ENCODE measurements around the gene NOXO1.
"Not testable (repeated sequence)": the region's sequence is repeated elsewhere in the genome, so short reads cannot be mapped to it uniquely, and the experiment has no call there.

Gene NOXO1

GRCh38 chr16:1960665-1961630, 20.3 kb downstream of the NOXO1 start:
- H3K4me1 Mint-ChIP-seq: peaks cover 39% of the 10 kb centered on the region
- H3K9me3 Mint-ChIP-seq: no peaks in the 10 kb centered on the region
- H3K36me3 Mint-ChIP-seq: peaks cover 9% of the 10 kb centered on the region
- H3K4me3 Mint-ChIP-seq: peak overlapping the region; percentile 96
- ATAC-seq (ENCODE audit: low read depth) (no peak), DNase-seq (ENCODE audit: low spot score in 2 of 2) (peak; percentile 28 to 35)
- H3K27me3 Mint-ChIP-seq: no peaks in the 10 kb centered on the region
- peak overlapping the region; percentile 92 for H3K27ac Mint-ChIP-seq

- DNase-seq (ENCODE audit: low spot score in 2 of 2) (peak; percentile 93 to 97), ATAC-seq (ENCODE audit: low read depth) (peak; percentile 91)
- peaks cover 35% of the 10 kb centered on the region for H3K4me1 Mint-ChIP-seq
- H3K27me3 Mint-ChIP-seq: no peaks in the 10 kb centered on the region
- peak within 1 kb of the TSS; percentile 92 for H3K27ac Mint-ChIP-seq
- peak within 1 kb of the TSS; percentile 96 for H3K4me3 Mint-ChIP-seq
- peaks cover 9% of the 10 kb centered on the region for H3K36me3 Mint-ChIP-seq
- H3K9me3 Mint-ChIP-seq: no peaks in the 10 kb centered on the region
Measured at GRCh38 chr16:1959269-1960039, 21.8 kb downstream of the NOXO1 start, which contains the start of gene NDUFB10. Gene NDUFB10 (plus strand): TSS chr16:1959538. CDS start chr16:1959625, 87 bp downstream.

- peaks cover 31% of the 10 kb centered on the region for H3K4me1 Mint-ChIP-seq
- no peaks in the 10 kb centered on the region for H3K9me3 Mint-ChIP-seq
- DNase-seq (ENCODE audit: low spot score in 2 of 2) (peak in 1 of 2 donors; percentile 34), ATAC-seq (ENCODE audit: low read depth) (no peak)
- H3K27me3 Mint-ChIP-seq: no peaks in the 10 kb centered on the region
- H3K4me3 Mint-ChIP-seq: peak overlapping the region; percentile 96
- no peak overlapping the region for H3K27ac Mint-ChIP-seq
- H3K36me3 Mint-ChIP-seq: peaks cover 9% of the 10 kb centered on the region
Measured at GRCh38 chr16:1958715-1959268, 22.5 kb downstream of the NOXO1 start.

GRCh38 chr16:1958143-1958491, 23.2 kb downstream of the NOXO1 start:
- H3K4me3 Mint-ChIP-seq, H3K36me3 Mint-ChIP-seq: not testable (repeated sequence)

GRCh38 chr16:1957434-1958142, 23.7 kb downstream of the NOXO1 start:
- H3K9me3 Mint-ChIP-seq; H3K4me3 Mint-ChIP-seq; H3K27ac Mint-ChIP-seq; H3K36me3 Mint-ChIP-seq; ATAC-seq (ENCODE audit: low read depth); DNase-seq (ENCODE audit: low spot score in 2 of 2); H3K27me3 Mint-ChIP-seq: not testable (repeated sequence)
- peaks cover 22% of the 10 kb centered on the region for H3K4me1 Mint-ChIP-seq

More at GRCh38 chr16:1958143-1958491, 23.2 kb downstream of the NOXO1 start:
- not testable (repeated sequence) for H3K27ac Mint-ChIP-seq; H3K9me3 Mint-ChIP-seq; H3K27me3 Mint-ChIP-seq; DNase-seq (ENCODE audit: low spot score in 2 of 2); ATAC-seq (ENCODE audit: low read depth)
- peaks cover 26% of the 10 kb centered on the region for H3K4me1 Mint-ChIP-seq

- Mint-ChIP-seq H3K27ac (no peak overlapping the region), H3K4me3 (no peak overlapping the region), H3K36me3 (no peaks in the 10 kb centered on the region), H3K27me3 (peaks cover 4% of the 10 kb centered on the region), H3K4me1 (no peaks in the 10 kb centered on the region), H3K9me3 (no peaks in the 10 kb centered on the region)
- DNase-seq (ENCODE audit: low spot score in 2 of 2) (no peak), ATAC-seq (ENCODE audit: low read depth) (no peak)
Measured at GRCh38 chr16:1953734-1954133, 27.5 kb downstream of the NOXO1 start.

GRCh38 chr16:1950559-1950958, 30.7 kb downstream of the NOXO1 start:
- Mint-ChIP-seq H3K27ac (no peak overlapping the region), H3K27me3 (peaks cover 7% of the 10 kb centered on the region), H3K4me1 (no peaks in the 10 kb centered on the region), H3K9me3 (no peaks in the 10 kb centered on the region), H3K36me3 (no peaks in the 10 kb centered on the region), H3K4me3 (no peak overlapping the region)
- DNase-seq (ENCODE audit: low spot score in 2 of 2): no peak
- ATAC-seq (ENCODE audit: low read depth): no peak

- H3K27me3 Mint-ChIP-seq: peaks cover 7% of the 10 kb centered on the region
- no peaks in the 10 kb centered on the region for H3K9me3 Mint-ChIP-seq
- no peak overlapping the region for H3K4me3 Mint-ChIP-seq
- DNase-seq (ENCODE audit: low spot score in 2 of 2) (no peak), ATAC-seq (ENCODE audit: low read depth) (no peak)
- H3K27ac Mint-ChIP-seq: no peak overlapping the region
- no peaks in the 10 kb centered on the region for H3K4me1 Mint-ChIP-seq
- no peaks in the 10 kb centered on the region for H3K36me3 Mint-ChIP-seq
Measured at GRCh38 chr16:1950047-1950446, 31.2 kb downstream of the NOXO1 start.

GRCh38 chr16:1949507-1949906, 31.8 kb downstream of the NOXO1 start:
- Mint-ChIP-seq H3K9me3 (no peaks in the 10 kb centered on the region), H3K27me3 (peaks cover 7% of the 10 kb centered on the region), H3K4me1 (no peaks in the 10 kb centered on the region), H3K4me3 (no peak overlapping the region), H3K27ac (no peak overlapping the region), H3K36me3 (no peaks in the 10 kb centered on the region)
- DNase-seq (ENCODE audit: low spot score in 2 of 2) (no peak), ATAC-seq (ENCODE audit: low read depth) (no peak)

GRCh38 chr16:1947369-1947670, 33.9 kb downstream of the NOXO1 start:
- no peak for ATAC-seq (ENCODE audit: low read depth)
- Mint-ChIP-seq H3K27me3 (peaks cover 5% of the 10 kb centered on the region), H3K27ac (no peak overlapping the region), H3K4me1 (peaks cover 3% of the 10 kb centered on the region), H3K9me3 (no peaks in the 10 kb centered on the region), H3K4me3 (no peak overlapping the region), H3K36me3 (no peaks in the 10 kb centered on the region)
- no peak for DNase-seq (ENCODE audit: low spot score in 2 of 2)

GRCh38 chr16:1946495-1947368, 34.5 kb downstream of the NOXO1 start:
- H3K27me3 Mint-ChIP-seq: peaks cover 5% of the 10 kb centered on the region
- H3K36me3 Mint-ChIP-seq: no peaks in the 10 kb centered on the region
- no peak for DNase-seq (ENCODE audit: low spot score in 2 of 2)
- peaks cover 6% of the 10 kb centered on the region for H3K4me1 Mint-ChIP-seq
- no peak overlapping the region for H3K4me3 Mint-ChIP-seq
- H3K27ac Mint-ChIP-seq: no peak overlapping the region
- no peaks in the 10 kb centered on the region for H3K9me3 Mint-ChIP-seq
- ATAC-seq (ENCODE audit: low read depth): no peak

- DNase-seq (ENCODE audit: low spot score in 2 of 2): no peak
- peaks cover 5% of the 10 kb centered on the region for H3K27me3 Mint-ChIP-seq
- H3K36me3 Mint-ChIP-seq: no peaks in the 10 kb centered on the region
- peaks cover 6% of the 10 kb centered on the region for H3K4me1 Mint-ChIP-seq
- no peak for ATAC-seq (ENCODE audit: low read depth)
- no peak overlapping the region for H3K27ac Mint-ChIP-seq
- no peak overlapping the region for H3K4me3 Mint-ChIP-seq
- H3K9me3 Mint-ChIP-seq: no peaks in the 10 kb centered on the region
Measured at GRCh38 chr16:1945559-1946391, 35.5 kb downstream of the NOXO1 start.
